NCI-H2196 treated with DMSO at 0.1 percent for 48 hours (cell line): ENCODE results near the gene SALL1.

Experiments used
- DNase-seq: peaks from one replicate; lab custom pipeline; 2025; ENCODE audit not compliant: unreplicated experiment; lab: John Stamatoyannopoulos, UW

Gene SALL1

DNA sequence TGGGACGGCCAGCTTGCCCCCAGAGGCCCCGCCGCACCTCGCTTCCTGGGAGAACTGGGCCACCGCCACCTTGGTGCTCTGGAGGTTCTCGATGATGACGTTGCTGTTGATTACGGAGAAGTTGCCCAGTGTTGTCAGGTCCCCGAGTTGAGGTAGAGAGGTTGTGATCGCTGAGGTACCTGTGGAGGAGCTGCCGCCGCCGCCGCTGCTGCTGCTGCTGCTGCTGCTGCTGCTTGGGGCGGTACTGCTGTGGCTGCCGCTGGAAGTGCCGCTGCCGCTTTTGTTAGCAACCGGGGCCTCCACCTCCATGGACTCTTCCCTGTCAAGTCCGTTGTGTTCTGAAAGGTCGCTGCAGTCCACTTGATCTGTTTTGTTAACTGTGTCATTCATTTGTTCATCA lies 9.5 kb downstream of the SALL1 start:
- no peak for DNase-seq

DNA sequence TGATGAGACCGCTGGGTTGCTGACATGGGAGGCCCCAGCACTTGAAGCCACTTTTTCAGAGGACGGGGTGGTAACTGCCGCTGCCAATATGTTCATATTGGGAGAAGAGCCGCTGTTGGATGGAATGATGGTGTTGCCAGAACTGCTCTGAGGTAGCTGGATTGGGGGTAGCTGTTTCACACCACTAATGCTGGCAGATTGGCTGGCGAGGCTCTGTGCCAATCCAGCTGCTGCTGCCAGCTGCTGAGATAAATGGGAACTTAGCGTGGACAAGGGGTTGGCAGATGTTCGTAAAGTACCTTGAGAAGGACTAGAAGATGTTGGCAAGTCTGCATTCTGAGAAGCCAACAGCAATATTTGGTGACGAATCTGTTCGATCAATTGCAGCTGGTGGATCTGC lies 10.0 kb downstream of the SALL1 start:
- DNase-seq, result no peak

GRCh38 chr16:51140112-51140511 lies 11.0 kb downstream of the SALL1 start:
- DNase-seq, result no peak

GRCh38 chr16:51139568-51139967 lies 11.5 kb downstream of the SALL1 start:
- no peak for DNase-seq

- no peak for DNase-seq
Measured at GRCh38 chr16:51138178-51138577, 12.9 kb downstream of the SALL1 start.

GRCh38 chr16:51137097-51137496 lies 14.0 kb downstream of the SALL1 start:
- DNase-seq, result no peak

- DNase-seq, result no peak
Measured at GRCh38 chr16:51134876-51135275, 16.2 kb downstream of the SALL1 start.

- no peak for DNase-seq
Measured at GRCh38 chr16:51134269-51134812, 16.7 kb downstream of the SALL1 start.

DNA sequence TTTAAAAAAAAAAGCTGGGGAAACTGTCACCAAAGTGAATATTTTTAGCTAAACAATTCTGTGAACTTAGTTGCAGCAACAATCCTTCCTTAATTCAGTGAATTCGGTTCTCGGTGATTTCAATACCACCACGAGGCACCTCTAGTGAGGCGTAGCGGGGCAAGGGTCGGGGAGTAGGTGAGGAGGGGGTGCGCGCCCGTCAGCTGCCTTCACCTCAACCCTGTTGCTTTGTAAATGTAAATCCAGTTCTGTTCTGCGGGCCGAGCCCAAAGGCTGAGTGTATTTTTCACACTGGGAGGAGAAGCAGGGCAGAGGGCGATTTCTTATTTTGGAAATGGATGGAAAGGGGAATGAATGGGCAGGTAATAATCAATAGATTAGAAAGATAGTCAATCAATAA lies 17.4 kb downstream of the SALL1 start:
- no peak for DNase-seq

DNA sequence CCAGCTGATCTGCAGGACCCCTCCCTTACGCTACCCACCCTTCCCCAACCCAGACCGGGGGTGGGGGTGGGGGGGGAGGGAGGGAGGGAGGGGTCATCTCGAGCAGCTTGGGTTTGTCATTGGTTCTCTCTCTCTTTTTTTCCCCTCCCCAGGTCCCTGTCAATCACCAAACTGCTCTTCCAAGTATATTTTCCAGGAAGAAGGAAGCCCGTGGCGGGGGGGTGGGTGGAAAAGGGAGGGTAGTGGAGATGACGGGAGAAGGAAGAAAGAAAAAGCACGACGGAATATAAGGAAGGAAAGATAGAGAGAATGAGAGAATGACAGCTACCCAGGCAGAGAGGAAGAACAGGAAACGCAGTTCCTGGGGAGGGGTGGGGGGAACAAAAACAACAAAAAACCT lies 17.9 kb downstream of the SALL1 start:
- DNase-seq, result no peak

GRCh38 chr16:51132490-51133115 lies 18.5 kb downstream of the SALL1 start:
- DNase-seq, result no peak

- DNase-seq, result no peak
Measured at GRCh38 chr16:51131619-51132018, 19.5 kb downstream of the SALL1 start.

DNA sequence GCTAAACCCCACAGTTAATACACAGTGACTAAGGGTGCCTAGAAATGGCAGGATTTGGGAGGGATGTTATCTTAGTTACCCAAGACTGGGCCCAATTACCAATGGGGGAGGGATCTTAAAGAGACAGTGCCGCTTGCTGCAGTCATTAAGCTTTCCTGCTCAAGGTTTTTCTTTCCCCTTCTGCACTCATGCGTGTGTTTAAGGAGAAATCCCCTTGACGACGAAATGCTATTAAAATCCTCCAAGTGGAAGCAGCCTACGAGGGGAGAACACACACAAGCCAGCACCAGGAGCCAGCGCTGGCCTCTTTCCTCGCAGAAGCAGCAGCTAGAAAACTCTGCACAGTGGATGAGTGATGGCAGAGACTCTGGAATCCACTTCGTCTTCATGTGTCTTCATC lies 22.0 kb downstream of the SALL1 start:
- no peak for DNase-seq

GRCh38 chr16:51125992-51126391 lies 25.1 kb downstream of the SALL1 start:
- DNase-seq, result no peak

DNA sequence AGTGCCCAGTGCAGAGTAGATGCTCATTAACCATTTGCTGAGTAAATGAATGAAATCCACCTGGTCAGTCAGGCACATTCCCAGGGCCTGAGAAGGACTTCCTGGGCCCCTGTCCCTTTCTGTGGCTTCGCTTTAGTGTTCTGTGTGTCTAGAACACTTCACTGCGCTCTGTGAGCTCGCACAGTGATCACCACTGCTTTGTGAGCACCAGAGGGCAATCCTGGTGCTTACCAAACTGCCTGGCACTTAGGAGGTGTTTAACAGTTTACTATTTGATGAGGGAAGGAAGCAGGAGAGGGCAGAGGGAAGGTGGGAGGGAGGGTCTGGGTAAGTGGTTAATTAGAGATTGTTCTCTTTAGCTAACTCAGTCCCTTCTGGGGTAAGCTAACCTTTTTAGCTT lies 26.2 kb downstream of the SALL1 start:
- no peak for DNase-seq

GRCh38 chr16:51121850-51122249 lies 29.2 kb downstream of the SALL1 start:
- no peak for DNase-seq

GRCh38 chr16:51120730-51121347 lies 30.2 kb downstream of the SALL1 start:
- DNase-seq, result no peak

DNA sequence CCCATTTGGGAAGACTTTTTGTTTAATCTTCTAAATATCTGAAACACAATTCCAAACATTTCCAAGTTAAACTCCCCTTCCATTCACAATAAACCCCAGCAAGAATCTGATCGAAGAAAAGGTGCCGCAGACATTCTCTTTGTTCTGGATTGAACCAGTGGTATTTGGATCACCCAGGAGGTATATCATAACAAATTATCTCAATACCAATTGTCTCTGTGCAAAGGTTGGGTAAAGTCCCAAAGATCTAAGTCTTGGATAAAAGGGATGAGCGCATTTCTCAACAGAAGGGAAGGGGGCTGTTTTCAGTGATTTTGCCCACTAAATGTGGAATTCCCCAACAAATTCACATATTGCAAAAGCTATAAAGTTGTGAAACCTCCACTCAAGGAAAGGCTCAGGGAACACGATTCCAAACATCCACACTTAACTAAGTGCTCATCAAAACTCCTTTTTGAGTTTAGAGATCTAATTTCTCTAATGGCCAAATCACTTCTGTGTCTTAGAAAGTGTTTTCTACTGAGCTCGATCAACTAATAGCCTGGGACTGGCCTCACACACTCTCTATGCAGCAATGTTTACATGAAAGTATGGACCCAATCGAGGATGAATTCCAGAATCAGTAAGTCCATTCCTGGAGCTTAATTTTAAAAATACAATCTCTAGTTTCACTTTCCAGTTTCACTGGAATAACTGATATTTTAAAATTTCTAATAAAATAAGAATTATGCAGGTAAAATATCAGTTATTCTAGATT lies 30.9 kb downstream of the SALL1 start:
- DNase-seq, result no peak

DNA sequence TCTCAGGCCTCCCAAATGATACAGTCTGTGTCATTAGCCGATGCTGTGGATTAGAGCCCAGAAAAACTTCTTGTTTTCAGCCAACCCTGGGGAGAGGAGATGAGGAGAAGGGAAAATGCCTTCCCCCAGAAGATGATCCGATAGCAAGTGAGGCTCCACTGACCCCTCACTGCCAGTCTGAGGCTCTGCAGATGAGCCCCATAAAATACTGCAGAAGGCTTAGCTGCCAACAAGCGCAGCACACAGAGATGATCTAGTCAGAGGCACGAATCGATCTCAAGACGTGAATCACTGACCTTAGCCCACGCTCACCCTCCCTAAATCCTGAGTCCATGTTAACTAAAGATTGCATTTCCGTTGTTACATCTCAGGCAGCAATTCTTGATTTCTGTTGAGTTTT lies 31.5 kb downstream of the SALL1 start:
- no peak for DNase-seq

DNA sequence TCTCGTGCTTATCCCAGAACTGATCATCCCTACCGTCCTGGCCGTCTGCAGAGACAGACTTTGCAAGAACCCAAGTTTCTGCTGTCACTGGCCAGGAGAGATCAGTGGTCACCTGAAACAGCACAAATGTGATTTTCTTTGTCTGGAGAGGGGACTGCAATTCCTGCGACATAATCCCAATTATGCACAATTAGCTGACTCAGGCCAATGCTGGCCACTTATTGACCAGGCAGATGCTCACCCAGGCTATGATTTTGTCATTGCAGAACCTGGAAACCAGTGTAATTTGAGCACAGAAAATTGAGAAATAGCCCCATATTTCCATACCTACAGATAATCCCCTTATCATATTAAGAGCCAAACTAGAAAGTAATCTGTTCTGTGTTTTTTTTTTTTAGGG lies 34.7 kb downstream of the SALL1 start:
- no peak for DNase-seq

GRCh38 chr16:51114382-51114781 lies 36.7 kb downstream of the SALL1 start:
- DNase-seq, result no peak
